GM21367 (cell line): ENCODE results near the gene APCDD1L.

Source experiments
- ATAC-seq: cut with Tn5 transposase; IDR thresholded peaks from one replicate; pipeline ENCODE4 v1.9.1; 2021; ENCODE audit not compliant: unreplicated experiment

The APCDD1L gene

DNA sequence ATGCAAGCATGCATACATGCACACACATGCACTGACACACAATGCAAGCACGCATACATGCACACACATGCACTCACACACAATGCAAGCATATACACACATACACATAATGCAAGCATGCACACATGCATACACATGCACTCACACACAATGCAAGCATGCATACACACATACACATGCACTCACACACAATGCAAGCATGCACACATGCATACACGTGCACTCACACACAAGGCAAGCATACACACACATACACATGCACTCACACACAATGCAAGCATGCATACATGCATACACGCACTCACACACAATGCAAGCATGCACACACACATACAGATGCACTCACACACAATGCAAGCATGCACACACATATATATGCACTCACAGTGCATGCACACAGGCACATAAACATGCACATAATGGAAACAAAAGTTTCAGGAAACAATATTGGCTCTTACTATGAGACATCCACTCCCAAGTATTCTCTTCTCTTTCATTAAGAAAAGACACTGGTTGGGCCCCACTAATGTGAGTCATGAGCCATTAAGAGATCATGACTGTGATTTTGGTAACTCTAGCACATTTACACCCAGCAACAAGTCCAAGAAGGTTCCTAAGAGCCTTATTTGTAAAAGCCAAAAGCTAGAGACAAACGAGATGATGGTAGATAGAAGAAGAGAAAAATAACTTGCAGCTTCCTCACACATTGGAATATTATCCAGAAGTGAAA lies 22.2 kb downstream of the APCDD1L start:
- ATAC-seq: no peak

DNA sequence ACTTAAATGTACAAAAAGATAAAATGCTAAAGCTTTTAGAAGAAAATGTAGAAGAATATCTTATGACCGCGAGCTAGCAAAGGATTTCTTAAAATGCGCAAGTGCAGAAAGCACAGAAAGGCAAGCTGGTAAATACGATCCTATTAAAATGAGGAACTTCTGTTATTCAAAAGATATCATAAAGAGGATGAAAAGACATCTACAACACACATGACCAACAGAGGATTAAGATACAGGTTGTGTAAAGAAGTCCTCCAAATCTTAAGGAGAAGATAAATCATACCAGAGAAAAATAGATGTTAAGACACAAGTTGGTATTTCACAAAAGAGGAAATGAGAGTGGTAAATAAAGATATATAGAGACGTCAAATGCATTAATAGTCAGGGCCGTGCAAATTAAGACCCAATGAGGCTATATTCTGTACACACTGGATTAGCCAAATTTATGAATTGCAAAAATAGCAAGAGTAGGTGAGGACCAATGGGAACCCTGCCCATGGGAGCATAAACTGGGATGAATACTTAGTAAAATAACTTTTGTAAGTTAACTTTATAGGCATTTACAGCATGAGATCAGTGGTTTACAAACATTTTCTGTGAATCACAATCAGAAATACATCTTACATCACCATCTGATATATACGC lies 23.0 kb downstream of the APCDD1L start:
- no peak for ATAC-seq

GRCh38 chr20:58486207-58486606 lies 29.0 kb downstream of the APCDD1L start:
- no peak for ATAC-seq

- ATAC-seq: no peak
These were observed 29.8 kb downstream of the APCDD1L start for GRCh38 chr20:58485393-58485792.

DNA sequence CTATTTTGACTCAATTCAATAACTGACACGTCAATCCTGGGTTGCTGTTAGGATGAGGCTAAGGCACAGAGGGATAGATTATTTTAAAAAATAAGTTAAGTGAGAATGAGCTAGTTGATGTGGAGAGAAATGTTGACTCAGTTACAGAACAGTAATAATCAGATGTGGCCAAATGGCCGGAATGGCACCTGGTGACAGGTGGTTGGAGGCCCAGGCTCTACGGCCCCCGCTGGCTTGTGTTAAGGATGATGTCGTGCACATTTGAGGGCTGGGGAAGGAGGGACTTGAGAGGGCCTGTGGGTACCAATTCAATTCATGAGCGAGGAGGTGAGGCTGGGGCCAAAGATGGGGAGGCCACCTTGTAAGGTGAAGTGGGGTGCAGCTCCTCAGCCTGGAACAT lies 31.7 kb downstream of the APCDD1L start:
- ATAC-seq: no peak

GRCh38 chr20:58483051-58483450 lies 32.1 kb downstream of the APCDD1L start:
- ATAC-seq: no peak

DNA sequence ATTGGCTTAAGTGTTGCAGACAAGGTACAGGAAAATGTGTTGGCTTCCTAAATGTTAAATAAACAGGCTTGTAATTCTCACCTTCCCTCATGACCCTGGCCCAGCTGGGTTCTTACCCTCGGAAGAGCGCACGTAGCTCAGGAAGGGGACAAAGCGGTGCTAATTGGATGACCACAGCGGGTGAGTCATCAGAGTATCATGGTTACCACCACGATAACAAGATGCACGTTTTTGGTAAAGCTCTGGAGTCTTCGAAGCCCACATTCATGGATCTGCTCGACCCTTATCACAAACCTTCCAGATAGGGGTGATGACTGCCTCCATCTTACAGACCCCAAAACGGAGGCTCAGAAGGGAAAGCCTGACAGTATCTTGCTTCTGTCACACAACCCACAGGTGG lies 32.8 kb downstream of the APCDD1L start:
- no peak for ATAC-seq

GRCh38 chr20:58481481-58482021 lies 33.6 kb downstream of the APCDD1L start:
- no peak for ATAC-seq

DNA sequence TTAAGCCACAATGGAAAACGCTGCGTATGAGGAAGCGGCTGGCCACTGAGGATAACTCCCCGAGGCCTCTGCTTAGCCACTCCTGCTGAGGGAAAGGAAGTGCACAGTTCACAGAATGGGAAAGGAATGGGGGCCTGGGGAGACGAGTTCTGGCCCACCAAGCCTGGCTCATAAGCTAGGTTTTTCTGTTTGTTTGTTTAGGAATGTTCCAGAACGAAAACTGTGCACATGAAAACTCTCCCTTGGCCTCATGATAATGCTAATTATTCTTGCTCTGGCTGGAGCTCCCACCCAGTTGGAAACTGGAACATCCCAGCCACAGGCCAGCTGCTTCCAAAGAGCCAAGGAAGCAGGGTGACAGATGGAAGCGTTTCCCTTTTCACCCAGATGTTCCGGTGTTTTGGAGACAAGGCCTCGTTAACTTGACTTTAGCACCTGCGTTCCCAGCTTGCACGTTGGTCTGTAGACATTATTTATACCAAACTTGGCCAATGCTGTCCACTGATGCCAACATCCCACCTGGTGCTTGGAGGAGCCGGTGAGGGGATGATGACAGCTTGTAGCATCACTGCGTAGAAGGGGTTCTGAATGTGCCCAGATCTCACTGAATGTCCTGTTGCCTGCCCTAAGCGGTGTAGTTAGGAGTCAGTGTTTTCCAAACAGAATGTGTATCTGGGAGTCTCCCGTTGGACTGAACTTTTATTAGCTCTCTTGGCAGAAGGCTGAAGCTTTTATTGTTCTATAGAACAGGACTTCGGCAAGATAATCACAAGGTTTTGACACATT lies 34.5 kb downstream of the APCDD1L start:
- ATAC-seq: no peak

DNA sequence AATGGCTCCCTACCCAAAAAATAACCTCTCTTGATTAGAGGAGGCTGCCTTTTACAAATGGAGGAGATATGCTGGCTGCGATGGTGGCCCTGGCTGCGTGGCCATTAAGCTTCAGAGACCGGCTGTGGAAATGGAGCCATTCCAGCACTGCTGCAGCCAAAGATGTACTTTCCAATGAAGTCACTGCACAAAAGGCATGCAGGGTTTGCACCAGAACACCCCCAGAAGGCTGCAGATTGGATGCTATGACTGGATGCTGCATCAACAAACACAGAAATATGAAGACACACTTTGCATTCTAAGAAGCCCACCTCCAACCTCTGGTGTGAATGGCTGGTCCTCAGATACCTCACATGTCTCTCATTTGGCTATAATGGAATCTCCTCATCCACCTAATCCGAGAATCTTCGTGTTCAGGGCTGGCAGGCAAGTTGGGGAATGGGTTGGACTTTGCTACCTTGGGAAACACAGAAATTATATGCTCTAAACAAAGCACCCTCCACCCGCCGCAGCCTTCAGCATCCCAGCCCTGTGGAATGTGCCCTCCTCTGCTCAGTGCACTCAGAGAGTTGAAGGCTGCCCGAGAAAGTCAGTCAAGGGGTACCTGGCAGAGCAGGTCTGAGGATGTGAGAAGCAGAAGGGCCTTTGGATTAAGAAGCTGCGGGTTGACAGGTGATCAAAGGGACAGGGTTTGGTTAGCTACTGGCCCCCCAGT lies 35.3 kb downstream of the APCDD1L start:
- ATAC-seq: no peak

- no peak for ATAC-seq
These were observed 36.9 kb downstream of the APCDD1L start for GRCh38 chr20:58478141-58478805.

DNA sequence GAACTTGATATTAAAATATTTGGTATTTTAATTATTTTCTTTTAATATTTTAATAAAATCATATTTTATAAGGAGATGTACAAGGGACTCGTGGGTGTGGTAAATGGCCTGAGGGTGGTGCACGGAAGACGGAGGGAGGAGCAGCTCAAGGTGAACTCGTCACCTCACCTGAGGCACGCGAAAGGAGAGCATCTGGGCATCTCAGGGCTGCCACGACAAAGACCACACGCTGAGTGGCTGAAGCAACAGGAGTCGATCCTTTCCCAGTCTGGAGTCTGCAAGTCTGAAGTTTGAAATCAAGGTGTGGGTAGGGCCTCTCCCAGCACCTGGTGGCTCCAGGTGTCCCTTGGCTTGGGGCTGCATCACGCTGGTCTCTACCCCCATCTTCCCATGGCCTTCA lies 39.7 kb downstream of the APCDD1L start:
- ATAC-seq: no peak

GRCh38 chr20:58473453-58474425 lies 41.5 kb downstream of the APCDD1L start:
- no peak for ATAC-seq

DNA sequence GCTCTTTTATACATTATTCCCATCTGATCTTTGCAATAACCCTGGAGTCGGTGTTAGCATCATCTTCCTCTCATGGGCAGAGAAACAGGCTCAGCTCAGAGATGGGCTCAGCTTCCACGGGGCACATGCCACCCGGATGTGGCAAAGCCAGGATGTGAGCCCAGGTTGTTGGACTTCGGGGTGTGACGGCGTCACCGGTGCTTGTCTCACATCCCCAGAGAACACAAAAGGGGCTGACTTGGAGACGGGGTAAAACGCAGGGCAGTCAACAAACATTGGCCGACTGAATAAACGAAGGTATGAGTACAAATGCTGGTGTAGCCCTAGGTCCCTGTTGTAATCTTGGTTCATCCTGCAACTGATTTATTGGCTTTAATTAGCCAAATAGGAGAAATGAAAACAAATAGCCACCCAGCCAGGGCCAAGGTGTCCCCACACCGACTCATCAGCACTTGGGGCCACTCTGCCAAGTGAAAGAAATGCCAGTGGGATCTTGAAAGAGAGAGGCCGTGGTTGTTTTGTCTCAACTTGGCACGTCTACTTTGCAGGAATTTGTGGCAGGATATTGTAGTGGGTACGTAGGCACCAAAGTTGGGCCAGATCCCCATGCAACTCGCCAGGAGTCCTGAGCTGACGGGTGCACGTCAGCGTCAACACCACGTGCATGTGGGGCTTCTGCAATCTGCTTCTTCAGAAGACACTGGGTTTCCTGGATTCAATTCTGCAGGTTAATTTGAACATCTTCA lies 42.8 kb downstream of the APCDD1L start:
- no peak for ATAC-seq

DNA sequence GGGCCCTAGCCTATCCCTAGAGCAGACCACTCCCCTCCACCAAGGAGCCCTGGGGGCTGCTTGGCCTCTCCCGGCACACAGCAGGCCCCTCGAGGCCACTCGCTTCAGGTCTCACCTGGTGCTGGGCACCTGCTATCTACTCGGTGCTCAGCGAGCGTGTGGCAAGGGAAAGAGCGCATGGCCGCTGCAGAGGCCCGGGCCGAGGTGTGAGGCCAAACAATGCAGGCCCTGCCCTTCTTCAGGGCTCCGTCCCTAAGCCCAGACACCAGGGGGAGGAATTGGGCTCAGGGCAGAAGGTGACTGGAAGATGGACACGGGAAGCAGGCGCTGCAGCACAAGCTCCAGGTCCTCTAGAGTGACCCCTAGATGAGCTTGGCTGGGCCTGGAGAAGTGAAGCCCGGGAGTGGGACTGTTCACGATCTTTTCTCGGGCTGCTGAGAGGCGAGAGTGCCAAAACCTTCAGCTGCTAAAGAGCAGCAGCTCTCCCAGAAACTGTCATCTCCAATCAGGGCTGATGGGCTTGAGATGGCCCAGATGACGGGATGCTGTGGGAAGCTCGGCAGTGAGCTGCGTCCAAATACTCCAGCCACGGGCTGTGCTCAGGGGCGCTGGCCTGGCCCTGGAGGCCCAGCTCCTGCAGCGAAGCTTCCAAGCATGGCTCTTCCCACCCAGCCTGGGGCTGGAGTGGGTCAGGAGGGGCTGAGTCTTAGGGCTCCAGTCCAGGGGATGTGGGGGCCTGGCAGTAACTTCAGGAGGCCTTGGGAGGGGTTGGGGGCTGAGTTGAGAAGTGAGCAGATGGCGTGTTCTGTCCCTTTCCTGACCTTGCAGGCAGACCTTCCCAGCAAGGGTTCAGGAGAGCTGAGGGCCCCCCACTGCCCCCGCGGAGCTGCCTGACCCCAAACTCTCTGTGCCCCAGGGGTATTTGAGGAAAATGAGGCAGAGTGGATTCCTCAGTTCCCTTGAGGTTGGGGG lies 43.7 kb downstream of the APCDD1L start:
- no peak for ATAC-seq

GRCh38 chr20:58470336-58471192 lies 44.6 kb downstream of the APCDD1L start:
- ATAC-seq: no peak

- no peak for ATAC-seq
These were observed 45.6 kb downstream of the APCDD1L start for GRCh38 chr20:58469616-58470015.
